OCI-LY1 (cell line): ENCODE data around the gene RUNX1.

Experiments used
- H2AFZ ChIP-seq: fragments of 200-600 bp; sonication (generic), shearing (Covaris generic); 2 replicates; pipeline ENCODE4 v1.6.0; 2014; ENCODE audit warnings: antibody characterized with exemption, mild to moderate bottlenecking, low read length
- H3F3A ChIP-seq: fragments of 200-600 bp; sonication (generic), shearing (Covaris generic); 2 replicates; pipeline ENCODE4 v1.6.0; 2014; ENCODE audit warnings: mild to moderate bottlenecking, antibody characterized with exemption, low read length, moderate library complexity; ENCODE audit not compliant: insufficient read depth
- H3K27ac ChIP-seq: fragments of 200-600 bp; sonication (generic); 2 replicates; pipeline ENCODE4 v1.5.1; 2014; ENCODE audit warnings: low read length, mixed run types, mild to moderate bottlenecking, low read depth; ENCODE audit not compliant: poor library complexity, severe bottlenecking
- H3K27me3 ChIP-seq: fragments of 200-600 bp; sonication (generic); 2 replicates; pipeline ENCODE4 v1.6.0; 2014; ENCODE audit warnings: antibody characterized with exemption, mild to moderate bottlenecking, low read length, moderate library complexity; ENCODE audit not compliant: insufficient read depth
- H3K36me3 ChIP-seq: fragments of 200-600 bp; sonication (generic); 2 replicates; pipeline ENCODE4 v1.6.1; 2014; ENCODE audit warnings: mild to moderate bottlenecking, antibody characterized with exemption, low read length, moderate library complexity, mixed read lengths; ENCODE audit not compliant: insufficient read depth
- H3K4me1 ChIP-seq: fragments of 200-600 bp; sonication (generic); 2 replicates; pipeline ENCODE4 v1.5.1; 2014; ENCODE audit warnings: mild to moderate bottlenecking, low read length, moderate library complexity; ENCODE audit not compliant: insufficient read depth, severe bottlenecking
- H3K4me2 ChIP-seq: fragments of 200-600 bp; sonication (generic), shearing (Covaris generic); 2 replicates; pipeline ENCODE4 v1.6.1; 2014; ENCODE audit warnings: low read length
- H3K4me3 ChIP-seq: fragments of 200-600 bp; sonication (generic); 2 replicates; pipeline ENCODE4 v1.5.1; 2014; ENCODE audit warnings: low read length, low read depth, mild to moderate bottlenecking, mixed read lengths; ENCODE audit not compliant: poor library complexity, severe bottlenecking
- H3K79me2 ChIP-seq: fragments of 200-600 bp; shearing (Covaris generic); 2 replicates; pipeline ENCODE4 v1.6.1; 2016; ENCODE audit warnings: mixed run types, low read length, mixed read lengths; ENCODE audit not compliant: insufficient read depth
- H3K9ac ChIP-seq: fragments of 200-600 bp; sonication (generic), shearing (Covaris generic); 2 replicates; pipeline ENCODE4 v1.6.1; 2014; ENCODE audit warnings: mild to moderate bottlenecking, low read length, mixed read lengths
- H3K9me2 ChIP-seq: fragments of 200-600 bp; sonication (generic), shearing (Covaris generic); 2 replicates; pipeline ENCODE4 v1.6.1; 2014; ENCODE audit warnings: low read depth, mild to moderate bottlenecking, low read length, mixed read lengths
- H3K9me3 ChIP-seq: fragments of 200-600 bp; shearing (Covaris generic); 2 replicates; pipeline ENCODE4 v1.6.1; 2014; ENCODE audit warnings: low read length, mixed read lengths
- H4K20me1 ChIP-seq: fragments of 200-600 bp; sonication (generic), shearing (Covaris generic); 2 replicates; pipeline ENCODE4 v1.6.0; 2016; ENCODE audit warnings: mild to moderate bottlenecking, low read length; ENCODE audit not compliant: insufficient read depth
- EZH2 ChIP-seq: fragments of 200-600 bp; sonication (generic), shearing (Covaris generic); IDR thresholded peaks from 2 replicates; pipeline ENCODE4 v1.8.0; 2017; ENCODE audit warnings: borderline replicate concordance, mixed run types, mild to moderate bottlenecking, antibody characterized with exemption, low read length, moderate library complexity, mixed read lengths
- TF ChIP-seq, protein P1 (sequence below): fragments of 200-600 bp; sonication (generic), shearing (Covaris generic); IDR thresholded peaks from 2 replicates; pipeline ENCODE4 v1.5.1; 2017; ENCODE audit warnings: mild to moderate bottlenecking, antibody characterized with exemption, low read length, moderate library complexity, mixed read lengths

RUNX1 gene

DNA sequence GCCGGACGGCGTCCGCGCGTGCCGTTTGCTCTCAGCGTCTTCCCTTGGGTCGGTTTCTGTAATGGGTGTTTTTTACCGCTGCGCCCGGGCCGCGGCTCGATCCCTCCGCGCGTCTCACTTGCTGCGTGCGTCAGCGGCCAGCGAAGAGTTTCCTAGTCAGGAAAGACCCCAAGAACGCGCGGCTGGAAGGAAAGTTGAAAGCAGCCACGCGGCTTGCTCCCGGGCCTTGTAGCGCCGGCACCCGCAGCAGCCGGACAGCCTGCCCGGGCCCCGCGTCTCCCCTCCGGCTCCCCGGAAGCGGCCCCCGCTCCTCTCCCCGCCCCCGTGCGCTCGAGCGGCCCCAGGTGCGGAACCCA lies 159.8 kb downstream of the RUNX1 start:
- H2AFZ ChIP-seq, result no peak overlapping the region
- no peaks in the 10 kb centered on the region for H3K9me2 ChIP-seq
- H3K9me3 ChIP-seq, result no peaks in the 10 kb centered on the region
- peak overlapping the region; percentile 82 for H3K4me3 ChIP-seq
- peak overlapping the region; percentile 78 for H3K9ac ChIP-seq
- peak overlapping the region; percentile 93 for H3K27ac ChIP-seq
- peaks cover 12% of the 10 kb centered on the region for H3K79me2 ChIP-seq
- TF ChIP-seq, protein P1, sequence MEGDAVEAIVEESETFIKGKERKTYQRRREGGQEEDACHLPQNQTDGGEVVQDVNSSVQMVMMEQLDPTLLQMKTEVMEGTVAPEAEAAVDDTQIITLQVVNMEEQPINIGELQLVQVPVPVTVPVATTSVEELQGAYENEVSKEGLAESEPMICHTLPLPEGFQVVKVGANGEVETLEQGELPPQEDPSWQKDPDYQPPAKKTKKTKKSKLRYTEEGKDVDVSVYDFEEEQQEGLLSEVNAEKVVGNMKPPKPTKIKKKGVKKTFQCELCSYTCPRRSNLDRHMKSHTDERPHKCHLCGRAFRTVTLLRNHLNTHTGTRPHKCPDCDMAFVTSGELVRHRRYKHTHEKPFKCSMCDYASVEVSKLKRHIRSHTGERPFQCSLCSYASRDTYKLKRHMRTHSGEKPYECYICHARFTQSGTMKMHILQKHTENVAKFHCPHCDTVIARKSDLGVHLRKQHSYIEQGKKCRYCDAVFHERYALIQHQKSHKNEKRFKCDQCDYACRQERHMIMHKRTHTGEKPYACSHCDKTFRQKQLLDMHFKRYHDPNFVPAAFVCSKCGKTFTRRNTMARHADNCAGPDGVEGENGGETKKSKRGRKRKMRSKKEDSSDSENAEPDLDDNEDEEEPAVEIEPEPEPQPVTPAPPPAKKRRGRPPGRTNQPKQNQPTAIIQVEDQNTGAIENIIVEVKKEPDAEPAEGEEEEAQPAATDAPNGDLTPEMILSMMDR, result no peak
- TF ChIP-seq EZH2, result no peak
- H3K36me3 ChIP-seq, result peaks cover 9% of the 10 kb centered on the region
- H3K4me2 ChIP-seq, result peak overlapping the region; percentile 95
- H3K4me1 ChIP-seq, result peaks cover 47% of the 10 kb centered on the region
- peaks cover 17% of the 10 kb centered on the region; the same call in 1 of the 2 replicates for H3F3A ChIP-seq
- H4K20me1 ChIP-seq, result no peaks in the 10 kb centered on the region; the same call in 1 of the 2 replicates
- no peaks in the 10 kb centered on the region for H3K27me3 ChIP-seq

- peaks cover 18% of the 10 kb centered on the region for H3K79me2 ChIP-seq
- peak overlapping the region; percentile 82 for H3K4me3 ChIP-seq
- H3K9me2 ChIP-seq, result no peaks in the 10 kb centered on the region
- no peak overlapping the region for H2AFZ ChIP-seq
- peaks cover 53% of the 10 kb centered on the region for H3K4me1 ChIP-seq
- peaks cover 17% of the 10 kb centered on the region; the same call in 1 of the 2 replicates for H3F3A ChIP-seq
- H3K27ac ChIP-seq, result peak overlapping the region; percentile 93
- H3K9ac ChIP-seq, result peak overlapping the region; percentile 78
- peaks cover 9% of the 10 kb centered on the region for H3K36me3 ChIP-seq
- no peaks in the 10 kb centered on the region; the same call in 1 of the 2 replicates for H4K20me1 ChIP-seq
- TF ChIP-seq EZH2, result no peak
- TF ChIP-seq, protein P1, result no peak
- H3K9me3 ChIP-seq, result no peaks in the 10 kb centered on the region
- H3K4me2 ChIP-seq, result peak overlapping the region; percentile 95
- H3K27me3 ChIP-seq, result no peaks in the 10 kb centered on the region
Measured at GRCh38 chr21:34888569-34889319, 160.4 kb downstream of the RUNX1 start.

- Histone ChIP-seq H4K20me1 (no peaks in the 10 kb centered on the region), H3K36me3 (peaks cover 9% of the 10 kb centered on the region), H3K9ac (peak overlapping the region; percentile 78), H3K27ac (peak overlapping the region; percentile 93), H3K9me3 (no peaks in the 10 kb centered on the region), H2AFZ (no peak overlapping the region), H3K4me2 (peak overlapping the region; percentile 95), H3K4me3 (peak overlapping the region; percentile 82), H3K4me1 (peaks cover 61% of the 10 kb centered on the region), H3K9me2 (no peaks in the 10 kb centered on the region), H3F3A (0 out of 2 replicates have a peak, but pooled peaks cover 17% of the 10 kb centered on the region), H3K79me2 (peaks cover 21% of the 10 kb centered on the region), H3K27me3 (no peaks in the 10 kb centered on the region)
- TF ChIP-seq EZH2, result no peak
- TF ChIP-seq, protein P1, result no peak
Measured at GRCh38 chr21:34887725-34888568, 161.2 kb downstream of the RUNX1 start.
